D341Med (cell line): ENCODE data around the gene SLC25A6.
"Not testable (repeated sequence)": the region's sequence is repeated elsewhere in the genome, so short reads cannot be mapped to it uniquely, and the experiment has no call there.

Experiments
- DNase-seq: peaks from one replicate; pipeline ENCODE4 v3.0.0; 2012; ENCODE audit warnings: low spot score

Gene SLC25A6

DNA sequence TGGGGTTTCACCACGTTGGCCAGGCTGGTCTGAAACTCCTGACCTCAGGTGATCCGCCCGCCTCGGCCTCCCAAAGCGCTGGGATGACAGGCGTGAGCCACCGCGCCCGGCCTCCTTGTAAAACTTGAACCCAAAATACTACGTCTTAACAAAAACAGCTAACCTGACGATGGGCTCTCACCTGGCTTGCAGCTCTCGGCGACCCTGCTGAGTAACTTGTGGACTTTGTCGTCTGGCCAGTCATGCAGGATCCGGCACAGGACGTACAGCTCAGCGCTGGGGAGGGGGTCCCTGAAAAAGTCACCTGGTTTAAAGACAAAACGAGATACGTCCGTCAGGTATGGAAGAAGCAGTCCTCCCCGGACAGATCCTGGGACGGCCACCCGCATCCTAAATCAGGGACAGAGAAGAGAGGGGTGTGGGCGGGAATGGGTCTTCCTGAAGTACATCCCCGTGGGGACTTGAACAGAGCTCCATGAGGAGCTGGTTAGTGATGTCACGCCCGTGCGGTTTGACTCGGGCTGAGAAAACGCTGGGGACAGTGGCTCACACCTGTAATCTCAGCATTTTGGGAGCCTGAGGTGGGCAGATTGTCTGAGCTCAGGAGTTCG is 20.7 kb upstream of the SLC25A6 start:
- no peak for DNase-seq

DNA sequence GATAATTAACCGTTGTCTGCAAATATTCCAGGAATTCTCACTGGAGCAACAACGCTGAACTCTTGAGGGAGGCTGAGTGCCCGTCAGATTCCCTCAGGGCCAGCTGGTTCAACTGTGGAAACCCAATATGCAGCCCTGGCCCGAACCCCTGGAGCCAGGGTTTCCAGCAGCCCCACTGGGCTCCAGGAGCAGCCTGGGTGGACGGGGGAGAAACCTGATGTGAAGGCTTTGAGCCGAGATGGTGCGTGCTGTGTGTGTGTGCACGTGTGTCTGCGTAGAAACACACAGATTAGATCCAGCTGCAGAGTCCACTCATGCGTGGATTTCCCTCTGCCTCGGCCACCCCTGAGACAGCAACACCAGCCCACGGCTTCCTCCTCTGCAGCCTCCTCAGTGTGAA is 19.4 kb upstream of the SLC25A6 start:
- DNase-seq = no peak

DNA sequence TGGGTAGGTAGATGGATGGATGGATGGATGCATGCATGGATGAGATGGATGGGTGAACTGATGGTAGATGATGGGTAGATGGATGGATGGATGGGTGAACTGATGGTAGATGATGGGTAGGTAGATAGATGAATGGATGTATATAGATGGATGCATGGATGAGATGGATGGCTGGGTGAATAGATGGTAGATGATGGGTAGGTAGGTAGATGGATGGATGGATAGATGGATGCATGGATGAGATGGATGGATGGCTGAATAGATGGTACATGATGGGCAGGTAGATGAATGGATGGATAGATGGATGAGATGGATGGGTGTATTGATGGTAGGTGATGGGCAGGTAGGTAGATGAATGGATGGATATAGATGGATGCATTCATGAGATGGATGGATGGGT is 15.1 kb upstream of the SLC25A6 start:
- no peak for DNase-seq

DNA sequence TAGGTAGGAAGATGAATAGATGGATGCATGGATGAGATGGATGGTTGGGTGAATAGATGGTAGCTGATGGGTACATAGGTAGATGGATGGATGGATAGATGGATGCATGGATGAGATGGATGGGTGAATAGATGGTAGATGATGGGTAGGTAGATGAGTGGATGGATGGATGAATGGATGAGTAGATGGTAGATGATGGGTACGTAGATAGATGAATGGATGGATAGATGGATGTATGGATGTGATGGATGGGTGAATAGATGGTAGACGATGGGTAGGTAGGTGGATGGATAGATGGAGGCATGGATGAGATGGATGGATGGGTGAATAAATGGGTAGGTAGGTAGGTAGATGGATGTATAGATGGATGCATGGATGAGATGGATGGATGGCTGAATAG is 13.9 kb upstream of the SLC25A6 start:
- not testable (repeated sequence) for DNase-seq

DNA sequence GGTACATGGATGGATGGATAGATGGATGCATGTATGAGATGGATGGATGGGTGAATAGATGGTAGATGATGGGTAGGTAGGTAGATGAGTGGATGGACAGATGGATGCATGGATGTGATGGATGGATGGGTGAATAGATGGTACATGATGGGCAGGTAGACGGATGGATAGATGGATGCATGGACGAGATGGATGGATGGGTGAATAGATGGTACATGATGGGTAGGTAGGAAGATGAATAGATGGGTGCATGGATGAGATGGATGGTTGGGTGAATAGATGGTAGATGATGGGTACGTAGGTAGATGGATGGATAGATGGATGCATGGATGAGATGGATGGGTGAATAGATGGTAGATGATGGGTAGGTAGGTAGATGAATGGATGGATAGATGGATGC is 12.0 kb upstream of the SLC25A6 start:
- not testable (repeated sequence) for DNase-seq

DNA sequence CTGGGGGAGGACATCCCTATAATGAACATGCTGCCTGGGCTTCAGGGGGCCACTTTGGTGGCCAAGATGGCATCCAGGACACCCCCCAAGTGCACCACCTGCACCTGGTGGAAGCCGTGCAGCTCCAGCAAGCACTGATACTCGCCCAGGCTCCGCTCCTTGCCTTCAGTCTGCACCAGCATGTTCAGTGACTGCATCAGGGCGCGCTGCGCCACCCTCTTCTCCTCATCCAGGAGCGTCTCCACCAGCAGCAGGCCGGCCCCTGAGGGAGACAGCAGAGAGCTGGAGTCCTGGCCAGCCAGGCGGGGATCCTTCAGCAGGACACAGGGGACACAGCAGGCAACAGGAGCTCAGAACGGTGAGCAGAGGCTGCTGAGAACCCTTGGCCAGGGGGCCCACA is 11.3 kb upstream of the SLC25A6 start:
- no peak for DNase-seq

DNA sequence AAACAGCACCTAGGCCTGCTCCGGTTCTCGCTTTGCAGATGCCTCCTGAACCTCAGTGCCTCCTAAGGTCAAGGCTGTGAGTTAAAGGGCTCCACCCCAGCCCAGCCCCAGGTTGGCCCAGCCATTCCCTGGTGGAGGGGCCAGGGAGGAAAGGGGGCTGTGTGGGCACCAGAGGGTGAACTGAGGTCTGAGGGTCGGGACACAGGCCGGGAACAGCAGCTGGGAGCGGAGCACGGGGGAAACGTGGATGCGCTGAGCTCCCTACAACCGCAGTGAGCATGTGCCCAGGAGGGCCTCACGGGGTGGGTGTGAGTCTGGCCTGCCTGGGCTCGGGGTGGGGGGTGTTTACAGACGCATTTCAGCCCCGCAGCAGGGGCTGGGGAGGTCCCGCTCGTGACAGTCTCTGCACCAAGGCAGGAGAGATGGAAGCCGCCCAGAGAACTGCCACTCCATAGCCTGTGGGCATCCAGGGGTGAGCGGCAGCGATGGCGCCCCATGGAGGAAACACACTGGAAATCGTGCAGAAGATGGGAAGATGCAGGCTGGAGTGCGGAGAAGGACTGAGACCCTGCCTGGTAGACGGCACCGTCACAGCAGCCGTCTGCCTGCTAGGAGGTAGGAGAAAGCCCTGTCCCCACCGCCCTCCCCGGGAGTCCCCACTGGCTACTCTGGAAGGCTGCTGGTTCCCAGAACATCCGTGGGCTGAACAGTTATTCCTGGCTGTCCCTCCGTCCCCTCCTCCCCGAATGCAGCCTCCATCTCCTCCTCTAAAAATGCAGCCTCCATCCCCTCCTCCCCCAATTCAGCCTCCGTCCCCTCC is 9.9 kb upstream of the SLC25A6 start:
- DNase-seq = peak; percentile 21

DNA sequence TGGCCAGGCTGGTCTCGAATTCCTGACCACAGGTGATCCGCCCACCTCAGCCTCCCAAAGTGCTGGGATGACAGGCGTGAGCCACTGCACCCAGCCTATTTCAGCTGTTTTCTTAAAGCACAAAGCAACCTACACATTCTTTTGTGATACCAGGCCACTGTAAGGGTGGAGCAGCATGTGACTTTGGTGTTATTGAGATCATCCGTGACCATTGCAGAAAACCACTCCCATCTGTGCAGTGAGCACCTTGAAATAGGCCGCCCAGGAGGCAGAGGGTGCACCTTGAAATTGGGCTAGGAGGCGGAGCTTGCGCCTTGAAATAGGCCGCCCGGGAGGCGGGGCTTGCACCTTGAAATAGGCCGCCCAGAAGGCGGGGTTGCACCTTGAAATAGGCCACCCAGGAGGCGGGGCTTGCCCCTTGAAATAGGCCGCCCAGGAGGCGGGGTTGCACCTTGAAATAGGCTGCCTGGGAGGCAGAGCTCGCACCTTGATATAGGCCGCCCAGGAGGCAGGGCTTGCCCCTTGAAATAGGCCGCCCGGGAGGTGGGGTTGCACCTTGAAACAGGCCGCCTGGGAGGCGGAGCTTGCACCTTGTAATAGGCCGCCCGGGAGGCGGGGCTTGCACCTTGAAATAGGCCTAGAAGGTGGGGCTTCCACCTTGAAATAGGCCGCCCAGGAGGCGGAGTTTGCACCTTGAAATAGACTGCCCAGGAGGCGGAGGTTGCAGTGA is 9.0 kb upstream of the SLC25A6 start:
- DNase-seq = peak; percentile 12

DNA sequence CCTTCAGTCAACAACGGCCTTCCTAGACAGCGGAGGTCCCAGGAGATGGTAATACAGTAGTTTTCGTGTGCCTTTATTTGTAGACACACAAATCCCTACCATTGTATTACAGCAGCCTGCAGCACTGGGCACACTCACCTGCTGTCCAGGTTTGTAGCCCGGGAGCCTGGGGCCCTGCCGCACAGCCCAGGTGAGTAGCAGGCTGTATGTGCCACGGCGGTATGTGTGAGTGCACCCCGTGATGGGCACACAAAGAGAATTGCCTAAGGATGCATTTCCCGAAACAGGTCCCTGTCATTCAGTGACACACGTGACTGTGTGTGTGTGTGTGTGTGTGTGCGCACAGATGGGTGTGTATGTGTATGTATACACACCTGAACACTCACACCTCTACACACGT is 8.1 kb upstream of the SLC25A6 start:
- DNase-seq = peak; percentile 17

DNA sequence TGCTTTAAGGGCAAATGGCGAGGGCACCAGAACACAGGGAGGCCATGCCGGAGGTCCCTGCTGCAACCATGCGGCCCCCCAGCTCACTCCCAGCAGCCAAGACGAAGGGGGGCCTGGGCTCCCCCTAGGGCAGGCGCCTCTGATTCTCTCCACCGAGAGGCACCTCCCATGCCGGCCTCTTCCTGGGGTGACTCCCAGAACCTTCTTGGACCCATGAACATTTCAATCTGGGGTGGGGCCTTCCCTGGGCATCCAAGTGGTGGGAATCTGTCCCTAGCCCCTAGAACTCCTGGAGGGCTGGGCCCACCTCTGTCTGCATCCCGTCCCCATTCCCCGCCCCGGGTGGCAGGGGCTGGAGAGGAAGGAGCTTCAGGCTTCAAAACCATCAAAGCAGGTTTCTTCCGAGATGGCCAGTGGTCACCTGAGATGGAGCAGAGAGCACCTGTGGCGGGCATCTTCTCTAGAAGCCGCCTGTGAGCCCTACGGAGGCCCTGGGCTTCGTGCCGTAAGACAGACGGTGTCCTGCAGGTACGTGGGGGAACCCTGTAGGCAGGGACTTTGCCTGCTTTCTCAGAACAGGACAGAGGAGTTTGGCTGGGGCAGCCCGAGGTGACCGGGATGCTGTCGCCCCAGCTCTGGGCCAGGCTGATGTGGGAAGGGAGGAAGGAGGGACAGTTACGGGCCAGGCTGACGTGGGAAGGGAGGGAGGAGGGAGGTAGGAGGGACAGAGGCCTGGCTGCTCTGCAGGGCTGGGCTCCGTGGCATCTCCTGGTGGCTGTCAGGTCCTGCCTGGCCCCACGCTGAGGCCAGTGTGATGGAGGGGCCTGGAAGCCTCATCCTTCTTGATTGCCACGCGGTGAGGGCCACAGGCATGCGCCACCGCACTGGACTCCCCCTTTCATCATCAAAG is 6.8 kb upstream of the SLC25A6 start:
- peak; percentile 17 for DNase-seq

DNA sequence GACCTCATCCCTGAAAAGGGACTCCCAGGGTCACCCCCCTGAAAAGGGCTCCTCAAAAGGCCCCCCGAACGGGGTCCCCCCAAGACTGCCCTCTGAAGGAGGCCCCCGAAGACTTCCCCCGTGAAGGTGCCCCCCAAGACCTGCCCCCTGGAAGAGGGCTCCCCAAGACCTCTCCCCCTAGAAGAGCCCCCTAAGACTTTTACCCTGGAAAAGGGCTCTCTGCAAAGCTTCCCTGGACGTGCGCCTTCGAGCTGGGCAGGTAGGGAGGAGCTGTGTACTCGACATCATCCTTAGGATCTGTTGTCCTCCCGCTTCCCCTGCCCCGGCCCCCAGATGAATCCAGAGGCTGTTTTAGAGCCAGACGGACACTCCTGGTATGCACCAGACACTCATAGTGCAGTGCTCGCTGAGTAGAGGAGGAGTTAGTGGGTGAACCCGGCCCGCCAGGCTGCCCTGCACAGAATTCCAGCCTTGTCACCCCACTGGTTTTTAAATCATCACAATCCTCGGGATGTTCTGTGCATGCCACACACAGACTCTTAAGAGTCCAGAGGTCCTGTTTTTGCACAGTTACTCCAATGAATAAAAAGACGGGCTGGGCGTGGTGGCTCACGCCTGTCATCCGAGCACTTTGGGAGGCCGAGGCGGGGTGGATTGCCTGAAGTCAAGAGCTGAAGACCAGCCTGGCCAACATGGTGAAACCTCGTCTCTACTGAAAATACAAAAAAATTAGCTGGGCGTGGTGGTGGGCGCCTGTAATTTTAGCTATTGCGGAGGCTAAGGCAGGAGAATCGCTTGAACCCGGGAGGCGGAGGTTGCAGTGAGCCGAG is 5.7 kb upstream of the SLC25A6 start:
- peak; percentile 11 for DNase-seq

DNA sequence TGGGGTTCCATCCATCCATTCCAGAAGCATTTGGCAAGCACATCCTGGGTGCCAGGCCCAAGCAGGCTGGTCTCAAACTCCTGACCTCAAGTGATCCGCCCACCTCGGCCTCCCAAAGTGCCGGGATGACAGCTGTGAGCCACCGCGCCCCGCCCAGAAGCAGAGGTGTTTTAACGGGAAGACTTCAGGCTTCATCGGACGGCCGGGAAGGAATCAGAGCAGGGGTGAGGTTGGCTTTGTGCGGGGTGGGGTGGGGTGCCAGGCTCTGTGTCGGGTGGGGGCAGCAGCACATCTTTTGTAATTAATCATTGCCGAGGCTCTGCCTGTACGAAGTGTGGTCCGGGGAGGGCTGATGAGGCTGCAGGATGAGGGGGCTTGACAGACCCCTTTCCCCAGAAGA is 5.1 kb upstream of the SLC25A6 start:
- no peak for DNase-seq

DNA sequence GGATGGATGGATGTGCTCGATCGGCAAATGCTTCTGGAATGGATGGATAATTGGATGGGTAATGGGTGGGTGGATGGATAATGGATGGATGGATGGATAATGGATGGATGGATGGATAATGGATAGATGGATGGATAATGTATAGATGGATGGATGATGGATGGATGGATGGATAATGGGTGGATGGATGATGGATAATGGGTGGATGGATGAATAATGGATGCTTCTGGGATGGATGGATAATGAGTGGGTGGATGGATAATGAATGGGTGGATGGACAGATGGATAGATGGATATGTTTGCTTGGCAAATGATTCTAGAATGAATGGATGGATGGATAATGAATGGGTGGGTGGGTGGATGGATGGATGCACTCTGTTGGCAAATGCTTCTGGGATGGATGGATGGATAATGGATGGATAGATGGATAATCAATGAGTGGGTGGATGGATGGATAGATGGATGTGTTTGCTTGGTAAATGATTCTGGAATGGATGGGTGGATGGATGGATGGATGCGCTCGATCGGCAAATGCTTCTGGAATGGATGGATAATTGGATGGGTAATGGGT is 3.8 kb upstream of the SLC25A6 start:
- no peak for DNase-seq

DNA sequence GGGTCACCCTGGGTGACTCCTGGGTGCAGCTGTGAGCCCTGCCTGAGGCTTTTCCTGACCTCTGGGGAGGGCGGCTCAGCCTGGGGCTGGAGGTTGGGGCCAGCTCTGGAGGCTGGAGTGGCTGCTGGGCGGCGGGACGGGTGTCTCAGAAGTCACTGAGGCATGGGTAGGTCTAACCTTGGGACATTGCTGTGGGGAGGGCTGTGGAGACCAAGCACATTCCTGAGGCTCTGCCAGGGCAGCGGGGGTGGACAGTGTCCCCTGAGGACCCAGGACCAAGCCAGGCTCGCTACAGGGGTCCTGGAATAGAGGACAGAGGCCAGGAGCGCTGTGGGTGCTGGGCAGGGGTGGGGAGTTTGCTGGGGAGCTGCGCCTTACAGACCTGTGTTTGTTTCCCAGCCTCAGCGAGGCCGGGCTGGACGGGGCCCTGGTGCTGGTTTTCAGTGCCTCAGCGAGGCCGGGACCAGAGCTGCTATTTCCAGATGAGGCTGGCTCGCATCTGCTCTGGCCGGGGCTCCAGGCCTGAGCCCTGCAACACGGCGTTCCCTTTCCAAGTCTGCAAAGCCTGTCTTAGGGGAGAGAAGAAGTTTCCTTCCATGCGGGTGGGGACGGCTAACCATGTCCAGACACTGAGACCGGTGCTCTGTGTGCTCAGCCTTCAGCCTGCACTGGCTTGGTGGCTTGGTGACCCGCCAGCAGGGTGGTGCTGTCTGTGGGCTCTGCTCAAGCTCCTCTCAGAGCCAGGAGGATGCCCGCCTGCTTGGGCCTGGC is 3.0 kb upstream of the SLC25A6 start:
- DNase-seq = no peak

DNA sequence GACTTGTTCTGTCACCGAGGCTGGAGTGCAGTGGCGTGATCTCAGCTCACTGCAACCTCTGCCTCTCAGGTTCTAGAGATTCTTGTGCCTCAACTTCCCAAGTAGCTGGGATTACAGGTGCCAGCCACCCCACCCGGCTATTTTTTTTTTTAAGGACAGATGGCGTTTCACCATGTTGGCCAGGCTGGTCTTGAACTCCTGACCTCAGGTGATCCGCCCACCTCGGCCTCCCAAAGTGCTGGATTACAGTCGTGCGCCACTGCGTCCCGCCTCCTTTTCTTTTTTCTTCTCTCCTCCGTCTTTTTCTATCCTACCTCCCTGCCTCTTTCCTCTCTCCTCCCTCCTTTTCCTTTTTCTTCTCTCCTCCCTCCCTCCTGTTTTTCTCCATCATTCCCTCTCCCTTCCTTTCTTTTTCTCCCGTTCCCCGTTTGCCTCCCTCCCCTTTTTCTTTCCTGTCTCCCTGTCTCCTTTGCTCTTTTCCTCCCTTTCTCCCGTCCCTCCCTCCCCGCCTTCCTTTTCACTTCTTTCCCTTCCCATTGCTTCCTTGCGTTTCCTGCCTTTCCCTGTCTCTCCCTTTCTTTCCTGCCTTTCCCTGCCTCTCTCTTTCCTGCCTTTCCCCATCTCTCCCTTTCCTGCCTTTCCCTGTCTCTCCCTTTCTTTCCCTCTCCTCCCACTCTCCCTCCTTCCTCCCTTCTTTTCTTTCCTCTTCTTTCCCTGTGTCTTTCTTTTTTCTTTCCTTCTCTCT is 2.1 kb upstream of the SLC25A6 start:
- no peak for DNase-seq

DNA sequence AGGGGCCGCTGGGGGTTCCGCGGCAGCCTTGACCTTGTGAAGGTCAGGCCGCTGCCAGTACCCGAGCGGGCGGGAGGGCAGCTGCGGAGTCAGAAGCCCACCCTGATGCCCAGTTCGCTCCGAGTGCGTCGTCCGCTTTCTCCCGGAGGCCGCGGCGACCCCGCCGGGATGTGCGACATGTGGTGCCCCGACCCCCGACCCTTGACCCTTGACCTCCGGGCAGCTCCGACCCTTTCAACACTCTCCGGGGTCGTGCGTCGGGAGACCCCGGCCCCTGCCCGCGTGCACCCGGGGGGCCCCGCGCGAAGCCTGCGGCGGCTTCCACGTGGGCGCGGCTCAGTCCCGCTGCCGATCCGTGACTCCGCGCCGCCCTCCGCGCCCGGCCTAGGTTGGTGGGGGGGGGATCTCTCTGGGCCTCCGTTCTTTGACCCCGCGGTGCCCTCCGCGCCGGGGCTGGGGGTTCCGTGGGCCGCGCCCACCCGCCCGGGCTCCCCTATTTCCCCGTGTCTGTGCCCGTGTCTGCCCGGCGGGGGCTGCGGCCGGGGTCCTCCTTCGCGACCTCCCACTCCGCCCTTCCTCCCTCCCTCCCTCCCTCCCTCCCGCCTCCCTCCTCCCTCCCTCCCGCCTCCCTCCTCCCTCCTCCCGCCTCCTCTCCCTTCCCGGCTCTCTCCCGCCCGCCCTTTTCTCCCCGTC is 609 bp upstream of the SLC25A6 start:
- peak; percentile 79 for DNase-seq

DNA sequence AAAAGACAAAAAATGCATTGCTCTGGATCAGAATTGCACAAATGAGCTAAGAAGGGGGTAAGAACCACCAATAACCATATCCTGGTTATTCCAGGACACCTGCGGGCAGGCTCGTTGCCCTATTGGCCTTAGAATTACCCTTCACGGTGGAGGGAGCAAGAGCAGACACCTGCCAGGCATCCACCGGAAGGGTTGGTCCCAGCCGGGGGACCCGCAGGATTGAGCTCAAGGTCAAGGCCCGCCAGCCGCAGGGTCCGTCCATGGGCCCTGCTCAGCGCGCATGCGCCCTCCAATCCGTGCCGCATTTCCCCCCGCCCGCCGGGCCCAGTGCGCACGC is 575 bp downstream of the SLC25A6 start:
- DNase-seq = peak; percentile 98

DNA sequence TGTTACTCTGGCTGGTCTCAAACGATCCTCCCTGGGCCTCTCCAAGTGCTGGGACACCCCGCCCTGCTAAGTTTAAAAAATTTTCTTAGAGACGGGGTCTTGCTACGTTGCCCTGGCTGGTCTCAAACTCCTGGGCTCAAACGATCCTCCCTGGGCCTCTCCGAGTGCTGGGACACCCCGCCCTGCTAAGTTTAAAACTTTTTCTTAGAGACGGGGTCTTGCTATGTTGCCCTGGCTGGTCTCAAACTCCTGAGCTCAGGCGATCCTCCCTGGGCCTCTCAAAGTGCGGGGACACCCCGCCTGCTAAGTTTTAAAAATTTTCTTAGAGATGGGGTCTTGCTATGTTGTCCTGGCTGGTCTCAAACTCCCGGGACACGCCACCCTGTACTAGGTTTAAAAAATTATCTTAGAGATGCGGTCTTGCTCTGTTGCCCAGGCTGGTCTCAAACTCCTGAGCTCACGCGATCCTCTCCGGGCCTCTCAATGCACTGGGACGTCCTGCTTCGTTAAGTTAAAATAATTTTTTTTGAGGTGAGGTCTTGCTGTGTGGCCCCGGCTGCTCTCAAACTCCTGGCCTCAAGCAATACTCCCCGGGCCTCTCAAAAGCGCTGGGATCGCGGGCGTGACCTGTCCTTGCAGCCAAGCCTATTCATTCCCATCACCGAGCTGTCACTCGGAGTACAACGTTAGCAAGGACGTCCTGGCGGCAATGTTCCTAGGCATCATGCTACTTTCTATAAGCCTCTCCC is 1.1 kb downstream of the SLC25A6 start:
- peak; percentile 24 for DNase-seq
